ENCODE data around the gene FPGT. TPM values are rescaled to one million over a fixed set of nuclear protein-coding genes. Genes with fewer than 3 reads are reported as not detected.

The FPGT gene
- total and polyA plus RNA-seq, 9 of the 15 experiments (the other 6 are each of a cell fraction or from before 2014, with no cell fraction given): 11.6 to 24.3 (median 22.5) TPM

- no peak for TF ChIP-seq ZNF668 (CRISPR knock-in tag; IDR thresholded peaks at IDR 0.05)
- no peak for TF ChIP-seq ZNF224 (CRISPR knock-in tag; IDR thresholded peaks at IDR 0.05)
- TF ChIP-seq ZFPM2 (CRISPR knock-in tag; IDR thresholded peaks at IDR 0.05): no peak
- no peak for TF ChIP-seq TRIM24 (IDR thresholded peaks at IDR 0.05)
- no peak for TF ChIP-seq CHD7 (IDR thresholded peaks at IDR 0.05; ENCODE audit: low read depth, low read length)
- TF ChIP-seq ETV5 (CRISPR knock-in tag; IDR thresholded peaks at IDR 0.05; ENCODE audit: low read depth): no peak
- no peak for TF ChIP-seq ZNF655 (CRISPR knock-in tag; IDR thresholded peaks at IDR 0.05)
- no peaks in the 10 kb centered on the region for H3K9me1 ChIP-seq (ENCODE audit: control insufficient read depth, insufficient read depth, low read length)
- FAIRE-seq (no peak), ATAC-seq (no peak), DNase-seq (ENCODE audit: extremely low read depth in 1 of 4, low spot score in 3 of 4) (no peak)
- POLR2A ChIA-PET: no interaction called here
- WGBS (ENCODE audit: insufficient coverage, low coverage, missing lambda C conversion rate): 0% methylated on average over 2 of the region's 2 CpGs
- no peaks in the 10 kb centered on the region for H3K27me3 ChIP-seq (ENCODE audit: control insufficient read depth in 2 of 2, insufficient read depth in 2 of 2, low read length in 2 of 2)
- no peak overlapping the region for H3K4me3 ChIP-seq
- H2AFZ ChIP-seq (ENCODE audit: low read depth, low read length): no peak overlapping the region
- H3K4me2 ChIP-seq (ENCODE audit: insufficient read depth, low read length): no peak overlapping the region
- H3K27ac ChIP-seq (ENCODE audit: extremely low read depth, low read depth, low read length): no peak overlapping the region
- in situ Hi-C loops (cut with MboI) (no loop called here), intact Hi-C loops (cut with micrococcal nuclease) (no loop called here)
- no peaks in the 10 kb centered on the region for H3K36me3 ChIP-seq (ENCODE audit: control insufficient read depth, insufficient read depth, low read length)
- H3K4me1 ChIP-seq (replicated peaks in 1 of 2; ENCODE audit: control insufficient read depth in 2 of 2, insufficient read depth in 2 of 2, low read length in 2 of 2): no peaks in the 10 kb centered on the region
- no peaks in the 10 kb centered on the region for H3K9me3 ChIP-seq (replicated peaks; ENCODE audit: control insufficient read depth, insufficient read depth, low read depth, low read length)
- H4K20me1 ChIP-seq (replicated peaks; ENCODE audit: control insufficient read depth, insufficient read depth, low read length): no peaks in the 10 kb centered on the region
- CTCF ChIA-PET (ENCODE audit: low intra/inter-chr PET ratio): no interaction called here
- no peak overlapping the region for H3K9ac ChIP-seq (ENCODE audit: insufficient read depth in 1 of 2, low read depth in 2 of 2, low read length in 2 of 2)
- no TSS peak for BruUV-seq (replicated peaks)
- no peaks in the 10 kb centered on the region for H3K79me2 ChIP-seq (ENCODE audit: control insufficient read depth, insufficient read depth, low read length)
Observed at GRCh38 chr1:74245168-74245772, 47.2 kb downstream of the FPGT start.

Measured in K562 (cell line).